Epithelial cell of proximal tubule (primary cell): ENCODE data around the gene HNRNPL. TPM values are rescaled to one million over a fixed set of nuclear protein-coding genes. Genes with fewer than 3 reads are reported as not detected.

Source experiments
- DNase-seq: peaks from one replicate; pipeline ENCODE4 v3.0.0-alpha.2; 2011; ENCODE audit warnings: low read depth
- H3K4me3 ChIP-seq: 2 replicates; pipeline ENCODE4 v1.5.1; 2011; ENCODE audit warnings: low read depth, mild to moderate bottlenecking, low read length
- CTCF ChIP-seq: conservative IDR thresholded peaks from 2 replicates; pipeline ENCODE4 v1.5.1; 2012; ENCODE audit warnings: low read depth, mild to moderate bottlenecking, low read length
- total RNA-seq: library from RNA; depleted of rRNA; stranded (reverse); fragments of >200 nt; gene quantifications from 2 replicates; pipeline ENCODE4 v1.2.3, GENCODE V29; 2015

Gene HNRNPL
- total RNA-seq, 1 donor from 2014 or later, result 224 TPM

DNA sequence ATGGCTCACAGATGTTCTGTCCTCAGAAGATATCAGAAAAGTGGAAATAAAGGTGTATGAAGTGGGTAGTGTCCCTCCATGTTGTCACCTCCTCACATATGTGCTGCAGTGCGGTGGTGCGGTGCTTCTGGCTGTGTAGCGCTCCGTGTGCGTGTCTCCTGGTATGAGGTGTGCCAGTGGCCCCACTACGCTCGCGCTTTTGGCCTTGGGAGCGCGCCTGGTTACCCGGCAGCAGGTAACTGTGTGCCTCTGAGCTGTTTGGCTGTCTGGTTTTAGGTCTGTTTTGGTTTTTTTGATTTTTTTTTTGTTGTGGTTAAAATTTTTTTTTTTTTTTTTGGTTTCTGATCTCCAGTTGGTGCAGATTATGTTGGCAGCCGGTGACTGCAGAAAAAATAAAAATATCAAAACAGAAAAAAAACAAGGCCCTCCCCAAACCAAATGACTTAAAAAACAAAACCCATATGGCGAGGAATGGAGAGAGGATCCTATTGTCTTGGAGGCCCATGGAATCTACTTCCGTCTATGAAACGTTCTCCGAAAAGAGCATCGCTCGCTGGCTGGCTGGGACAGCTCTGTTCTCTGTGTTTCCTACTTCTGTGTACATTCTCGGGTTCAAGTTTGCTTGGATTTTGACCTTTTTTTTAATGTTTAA, 7.9 kb downstream of the HNRNPL start:
- no peak for DNase-seq
- no peak overlapping the region for H3K4me3 ChIP-seq
- no peak for TF ChIP-seq CTCF

DNA sequence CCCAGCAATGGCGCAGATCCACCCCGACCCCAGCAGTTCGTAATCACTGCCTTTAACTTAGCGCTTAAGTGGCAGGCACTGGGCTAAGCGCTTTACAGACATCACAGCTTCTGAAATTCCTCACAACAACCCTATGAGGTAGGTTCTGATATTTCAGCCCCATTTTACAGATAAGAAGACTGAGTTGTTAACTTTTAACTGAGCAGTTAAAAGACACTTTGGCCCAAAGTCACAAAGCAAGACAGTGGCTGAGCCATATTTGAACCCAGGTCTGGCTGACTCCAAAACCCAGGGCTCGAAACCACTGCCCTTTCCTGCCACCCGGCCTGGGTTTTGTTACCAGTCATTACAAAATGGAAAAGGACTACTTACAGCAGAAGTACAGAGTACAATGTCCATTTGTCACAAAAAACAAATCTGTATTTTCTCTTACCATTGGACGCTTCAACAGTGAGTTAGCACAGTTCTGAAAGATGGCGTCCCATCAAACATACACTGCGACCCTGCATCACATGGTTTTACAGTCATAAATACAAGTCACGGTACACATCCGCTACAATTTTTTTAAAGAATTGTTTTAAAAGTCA, 8.5 kb downstream of the HNRNPL start:
- no peak overlapping the region for H3K4me3 ChIP-seq
- no peak for TF ChIP-seq CTCF
- DNase-seq, result no peak

GRCh38 chr19:38840583-38840968, 9.2 kb downstream of the HNRNPL start:
- DNase-seq, result no peak
- H3K4me3 ChIP-seq, result no peak overlapping the region
- TF ChIP-seq CTCF, result no peak

GRCh38 chr19:38839816-38840582, 9.8 kb downstream of the HNRNPL start:
- DNase-seq, result no peak
- H3K4me3 ChIP-seq, result no peak overlapping the region
- no peak for TF ChIP-seq CTCF

GRCh38 chr19:38838986-38839761, 10.6 kb downstream of the HNRNPL start:
- no peak for TF ChIP-seq CTCF
- no peak for DNase-seq
- H3K4me3 ChIP-seq, result no peak overlapping the region

DNA sequence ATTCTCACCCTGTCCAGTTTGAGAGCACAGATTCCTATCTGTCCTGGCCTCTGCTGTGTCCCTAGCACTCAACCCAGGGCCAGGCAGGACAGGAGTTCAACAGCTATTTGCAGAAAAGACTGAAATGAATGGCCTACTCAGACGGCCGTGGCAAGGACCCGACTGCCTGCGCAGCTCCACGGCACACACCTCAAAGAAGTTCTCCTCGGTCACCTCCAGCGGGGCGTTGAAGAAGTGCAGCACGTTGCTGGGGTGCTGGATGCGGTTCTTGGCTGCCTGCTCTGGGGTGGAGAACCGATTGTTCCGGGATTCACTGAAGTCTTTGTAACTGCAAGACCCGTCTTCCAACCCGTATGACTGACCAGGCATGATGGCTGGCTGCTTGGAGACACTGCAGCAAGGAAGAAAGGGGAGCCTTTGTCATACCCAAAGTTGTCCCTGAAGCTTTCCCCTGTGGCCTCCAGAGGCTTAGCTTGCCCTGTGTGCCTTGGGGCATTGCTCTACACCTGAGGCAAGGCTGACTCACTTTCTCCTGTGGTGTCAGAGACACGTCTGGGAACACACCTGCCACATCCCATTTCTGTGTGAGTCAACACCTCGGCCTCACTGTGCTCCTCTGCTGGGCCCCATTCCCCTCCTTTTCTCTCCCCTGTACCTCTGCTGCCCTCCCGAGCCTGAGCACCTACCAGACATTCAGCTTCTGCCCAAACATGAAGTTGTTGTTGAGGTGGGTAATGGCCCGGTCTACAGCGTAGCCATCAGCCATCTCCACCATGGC, 11.4 kb downstream of the HNRNPL start:
- DNase-seq, result no peak
- TF ChIP-seq CTCF, result no peak
- no peak overlapping the region for H3K4me3 ChIP-seq
